Fibroblast of lung (primary cell): ENCODE data around the gene APRT. TPM values are rescaled to one million over a fixed set of nuclear protein-coding genes. Genes with fewer than 3 reads are reported as not detected.

Experiments used
- DNase-seq, 2 donors: peaks; one replicate each; pipeline versions ENCODE4 v3.0.0 to v3.0.0-alpha.2; 2010; ENCODE audit warnings: low read depth in 2 of 2
- H2AFZ ChIP-seq: 2 replicates; pipeline ENCODE4 v1.5.1; 2012; ENCODE audit warnings: low read length, control low read depth, inconsistent platforms
- H3K27ac ChIP-seq: 2 replicates; pipeline ENCODE4 v1.5.1; 2011; ENCODE audit warnings: low read length, control low read depth; ENCODE audit not compliant: insufficient read depth
- H3K27me3 ChIP-seq: 2 replicates; pipeline ENCODE4 v1.5.1; 2011; ENCODE audit warnings: mild to moderate bottlenecking, low read length; ENCODE audit not compliant: control insufficient read depth, insufficient read depth
- H3K36me3 ChIP-seq: 2 replicates; pipeline ENCODE4 v1.5.1; 2011; ENCODE audit warnings: low read length; ENCODE audit not compliant: control insufficient read depth, insufficient read depth
- H3K4me1 ChIP-seq: 2 replicates; pipeline ENCODE4 v1.5.1; 2011; ENCODE audit warnings: low read length; ENCODE audit not compliant: control insufficient read depth, insufficient read depth; ENCODE audit errors: extremely low read depth
- H3K4me2 ChIP-seq: 2 replicates; pipeline ENCODE4 v1.5.1; 2011; ENCODE audit warnings: low read length, control low read depth; ENCODE audit not compliant: insufficient read depth; ENCODE audit errors: extremely low read depth
- H3K4me3 ChIP-seq, 4 experiments: fragments of 200-600 bp in 1 of 4; sonication (generic) in 1 of 4; replicated peaks in 1 of 4; 2 replicates each; pipeline ENCODE4 v1.5.1; 2011 to 2016; ENCODE audit warnings: low read length in 4 of 4, low read depth in 3 of 4, mild to moderate bottlenecking in 3 of 4, control low read depth in 2 of 4, inconsistent platforms in 1 of 4, mixed read lengths in 1 of 4; ENCODE audit not compliant: insufficient read depth in 1 of 4; ENCODE audit errors: control extremely low read depth in 1 of 4
- H3K79me2 ChIP-seq: 2 replicates; pipeline ENCODE4 v1.5.1; 2012; ENCODE audit warnings: mild to moderate bottlenecking, low read length, inconsistent platforms; ENCODE audit not compliant: control insufficient read depth, insufficient read depth
- H3K9ac ChIP-seq: 2 replicates; pipeline ENCODE4 v1.5.1; 2011; ENCODE audit warnings: mild to moderate bottlenecking, low read length, control low read depth; ENCODE audit not compliant: insufficient read depth
- H3K9me3 ChIP-seq: 2 replicates; pipeline ENCODE4 v1.5.1; 2012; ENCODE audit warnings: low read depth, low read length; ENCODE audit not compliant: control insufficient read depth, insufficient read depth
- H4K20me1 ChIP-seq: 2 replicates; pipeline ENCODE4 v1.5.1; 2011; ENCODE audit warnings: low read length; ENCODE audit not compliant: control insufficient read depth, insufficient read depth; ENCODE audit errors: extremely low read depth
- EZH2 ChIP-seq: IDR thresholded peaks from 2 replicates; pipeline ENCODE4 v1.5.1; 2012; ENCODE audit warnings: low read length, control low read depth, mild to moderate bottlenecking; ENCODE audit errors: missing control alignments
- polyA plus RNA-seq, 2 donors: library from polyadenylated mRNA; depleted of rRNA in 1 of 2; stranded (reverse) in 1 of 2; unstranded in 1 of 2; fragments of >200 nt; gene quantifications; 2 replicates each; pipeline ENCODE4 v1.2.1, GENCODE V29; 2011 to 2012; ENCODE audit warnings: missing spikeins in 1 of 2
- total RNA-seq: library from RNA; depleted of rRNA; stranded (reverse); fragments of >200 nt; gene quantifications from 2 replicates; pipeline ENCODE4 v1.2.1, GENCODE V29; 2014
- TF ChIP-seq, protein P1 (sequence below), 2 donors: IDR thresholded peaks in 1 of 2; conservative IDR thresholded peaks in 1 of 2; 1 replicate in 1 of 2; 2 replicates in 1 of 2; pipeline ENCODE4 v1.5.1; 2011 to 2012; ENCODE audit warnings: low read length in 2 of 2, control low read depth in 1 of 2, inconsistent platforms in 1 of 2, low read depth in 1 of 2, mild to moderate bottlenecking in 1 of 2

Gene APRT
- total and polyA plus RNA-seq, 2 donors (not counting 1 experiment from before 2014, with no cell fraction given), result 39.2 to 95.6 TPM

DNA sequence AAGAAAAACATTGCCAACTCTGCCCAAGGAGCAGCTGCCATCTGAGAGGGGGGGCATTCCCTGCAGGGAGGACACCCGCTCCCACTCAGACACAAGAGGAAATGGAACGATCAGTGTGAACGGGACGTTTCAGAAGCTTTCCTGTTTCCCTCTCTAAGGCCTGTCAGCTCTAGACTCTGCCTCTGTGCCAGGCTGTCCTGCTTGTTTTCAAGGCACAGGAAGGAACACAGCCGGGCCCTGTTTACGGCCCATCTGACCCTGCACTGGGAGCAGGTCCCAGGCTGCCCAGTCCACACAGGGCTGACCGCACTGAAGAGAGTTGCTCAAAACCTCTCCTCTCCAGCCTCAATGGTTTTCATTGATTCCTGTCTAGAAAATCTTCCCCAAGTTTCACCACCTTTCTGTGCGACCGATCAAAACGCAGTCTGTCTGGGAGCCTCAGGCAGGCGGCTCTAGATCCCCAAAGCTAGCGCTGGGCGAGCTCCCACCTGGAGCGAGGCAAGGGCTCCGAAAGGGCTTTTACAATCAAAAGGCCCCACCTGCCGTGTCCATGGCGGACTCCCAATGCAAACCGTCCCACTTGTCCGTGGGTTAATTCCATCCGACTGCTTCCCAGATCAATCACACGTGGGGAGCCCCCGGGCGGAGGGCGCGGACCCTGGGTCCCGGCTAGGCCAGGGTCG, 28.2 kb downstream of the APRT start:
- H2AFZ ChIP-seq, result no peak overlapping the region
- H3K27me3 ChIP-seq, result no peaks in the 10 kb centered on the region
- peaks cover 56% of the 10 kb centered on the region for H3K79me2 ChIP-seq
- H3K9ac ChIP-seq, result peak overlapping the region; percentile 86
- H3K4me3 ChIP-seq, result peak overlapping the region; percentile 65 to 97 (median 80)
- peaks cover 36% of the 10 kb centered on the region for H3K4me1 ChIP-seq
- peaks cover 1% of the 10 kb centered on the region for H3K36me3 ChIP-seq
- no peaks in the 10 kb centered on the region for H3K9me3 ChIP-seq
- H3K4me2 ChIP-seq, result peak overlapping the region; percentile 79
- TF ChIP-seq, protein P1, sequence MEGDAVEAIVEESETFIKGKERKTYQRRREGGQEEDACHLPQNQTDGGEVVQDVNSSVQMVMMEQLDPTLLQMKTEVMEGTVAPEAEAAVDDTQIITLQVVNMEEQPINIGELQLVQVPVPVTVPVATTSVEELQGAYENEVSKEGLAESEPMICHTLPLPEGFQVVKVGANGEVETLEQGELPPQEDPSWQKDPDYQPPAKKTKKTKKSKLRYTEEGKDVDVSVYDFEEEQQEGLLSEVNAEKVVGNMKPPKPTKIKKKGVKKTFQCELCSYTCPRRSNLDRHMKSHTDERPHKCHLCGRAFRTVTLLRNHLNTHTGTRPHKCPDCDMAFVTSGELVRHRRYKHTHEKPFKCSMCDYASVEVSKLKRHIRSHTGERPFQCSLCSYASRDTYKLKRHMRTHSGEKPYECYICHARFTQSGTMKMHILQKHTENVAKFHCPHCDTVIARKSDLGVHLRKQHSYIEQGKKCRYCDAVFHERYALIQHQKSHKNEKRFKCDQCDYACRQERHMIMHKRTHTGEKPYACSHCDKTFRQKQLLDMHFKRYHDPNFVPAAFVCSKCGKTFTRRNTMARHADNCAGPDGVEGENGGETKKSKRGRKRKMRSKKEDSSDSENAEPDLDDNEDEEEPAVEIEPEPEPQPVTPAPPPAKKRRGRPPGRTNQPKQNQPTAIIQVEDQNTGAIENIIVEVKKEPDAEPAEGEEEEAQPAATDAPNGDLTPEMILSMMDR (conservative IDR thresholded peaks at IDR 0.05 in 1 of 2, IDR thresholded peaks at IDR 0.05 in 1 of 2; ENCODE audit: low read depth in 1 of 2, low read length in 2 of 2), result no peak
- no peak for TF ChIP-seq EZH2
- H4K20me1 ChIP-seq, result peaks cover 1% of the 10 kb centered on the region
- DNase-seq, result peak; percentile 37 to 47
- H3K27ac ChIP-seq, result peak overlapping the region; percentile 83

- H3K79me2 ChIP-seq, result peaks cover 64% of the 10 kb centered on the region
Measured at GRCh38 chr16:88782454-88783390, 29.0 kb downstream of the APRT start.

More at GRCh38 chr16:88782454-88783390, 29.0 kb downstream of the APRT start:
- H3K27me3 ChIP-seq, result no peaks in the 10 kb centered on the region
- DNase-seq, result peak; percentile 75 to 85
- H4K20me1 ChIP-seq, result peaks cover 1% of the 10 kb centered on the region
- H3K4me3 ChIP-seq, result peak overlapping the region; percentile 65 to 97 (median 80)
- peak overlapping the region; percentile 79 for H3K4me2 ChIP-seq
- H3K9ac ChIP-seq, result peak overlapping the region; percentile 5
- H2AFZ ChIP-seq, result no peak overlapping the region
- peaks cover 36% of the 10 kb centered on the region for H3K4me1 ChIP-seq
- peak overlapping the region; percentile 83 for H3K27ac ChIP-seq
- TF ChIP-seq, protein P1 (conservative IDR thresholded peaks at IDR 0.05 in 1 of 2, IDR thresholded peaks at IDR 0.05 in 1 of 2; ENCODE audit: low read depth in 1 of 2, low read length in 2 of 2), result no peak
- no peak for TF ChIP-seq EZH2
- H3K9me3 ChIP-seq, result no peaks in the 10 kb centered on the region
- peaks cover 1% of the 10 kb centered on the region for H3K36me3 ChIP-seq
